Mucosa of rectum (tissue), 2 donors: Measurements from ENCODE around the gene GRIK2.

ENCODE experiments used
- H3K27ac ChIP-seq, 2 donors: one replicate each; pipeline ENCODE4 v1.7.0; 2013; ENCODE audit warnings: inconsistent platforms in 2 of 2, low read depth in 2 of 2, low read length in 2 of 2
- H3K27me3 ChIP-seq, 2 donors: one replicate each; pipeline ENCODE4 v1.7.0; 2013; ENCODE audit warnings: low read length in 2 of 2; ENCODE audit not compliant: control insufficient read depth in 2 of 2, insufficient read depth in 2 of 2
- H3K36me3 ChIP-seq, 2 donors: one replicate each; pipeline ENCODE4 v1.7.0; 2013; ENCODE audit warnings: low read length in 2 of 2; ENCODE audit not compliant: control insufficient read depth in 2 of 2, insufficient read depth in 2 of 2
- H3K4me1 ChIP-seq, 2 donors: one replicate each; pipeline ENCODE4 v1.7.0; 2013; ENCODE audit warnings: low read length in 2 of 2, mild to moderate bottlenecking in 1 of 2; ENCODE audit not compliant: control insufficient read depth in 2 of 2, insufficient read depth in 2 of 2
- H3K4me3 ChIP-seq, 2 donors: one replicate each; pipeline ENCODE4 v1.7.0; 2013; ENCODE audit warnings: low read length in 2 of 2
- H3K9ac ChIP-seq, 2 donors: one replicate each; pipeline ENCODE4 v1.7.0; 2013; ENCODE audit warnings: low read length in 2 of 2, low read depth in 1 of 2, mild to moderate bottlenecking in 1 of 2
- H3K9me3 ChIP-seq, 2 donors: one replicate each; pipeline ENCODE4 v1.7.0; 2013; ENCODE audit warnings: low read length in 2 of 2; ENCODE audit not compliant: control insufficient read depth in 2 of 2
- donor health status: healthy.
- donor health status: Normal muscosa, but diverticular disease.

Gene GRIK2

DNA sequence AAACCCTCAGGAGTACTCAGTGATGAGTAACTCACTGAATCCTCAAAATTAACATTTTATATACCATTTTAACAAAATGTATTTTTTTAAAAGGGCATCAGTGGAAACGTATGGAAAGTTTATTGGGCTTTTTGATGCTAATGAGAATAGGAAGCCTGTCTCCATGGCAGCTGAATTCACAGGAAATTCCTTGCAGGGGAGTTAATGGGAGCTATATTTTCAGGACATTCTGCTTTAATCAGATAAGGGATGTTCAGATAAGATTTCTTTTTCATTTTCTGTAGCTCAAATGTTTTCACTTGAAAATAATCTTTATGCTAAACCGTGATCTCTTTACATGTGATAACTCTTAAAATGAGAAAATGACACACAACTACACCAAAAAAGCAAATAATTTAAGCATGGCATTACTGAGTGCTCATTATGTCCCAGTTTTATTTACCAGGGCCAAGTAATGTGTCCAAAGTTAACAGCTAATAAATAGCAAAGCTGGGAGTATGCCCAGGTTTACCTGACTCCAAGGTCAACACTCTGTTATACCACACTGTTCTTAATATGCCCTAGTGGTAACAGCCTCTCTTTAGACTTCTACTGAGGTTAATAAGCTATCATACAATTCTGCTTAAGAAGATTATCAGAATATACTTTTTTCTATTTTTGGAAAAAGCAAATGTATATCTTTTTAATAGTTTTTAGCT is 348.1 kb downstream of the GRIK2 start:
- H3K4me1 ChIP-seq: no peaks in the 10 kb centered on the region
- no peaks in the 10 kb centered on the region for H3K36me3 ChIP-seq
- no peak overlapping the region for H3K4me3 ChIP-seq
- H3K9ac ChIP-seq: no peak overlapping the region
- no peaks in the 10 kb centered on the region for H3K9me3 ChIP-seq
- H3K27ac ChIP-seq: no peak overlapping the region
- no peaks in the 10 kb centered on the region for H3K27me3 ChIP-seq

GRCh38 chr6:101747160-101747559 is 353.7 kb downstream of the GRIK2 start:
- Histone ChIP-seq H3K9me3 (no peaks in the 10 kb centered on the region), H3K4me3 (no peak overlapping the region), H3K9ac (no peak overlapping the region), H3K36me3 (no peaks in the 10 kb centered on the region), H3K27me3 (no peaks in the 10 kb centered on the region), H3K4me1 (no peaks in the 10 kb centered on the region), H3K27ac (no peak overlapping the region)

- H3K9me3 ChIP-seq: no peaks in the 10 kb centered on the region
- H3K9ac ChIP-seq: no peak overlapping the region
- H3K4me3 ChIP-seq: no peak overlapping the region
- H3K36me3 ChIP-seq: no peaks in the 10 kb centered on the region
- H3K27me3 ChIP-seq: no peaks in the 10 kb centered on the region
- no peaks in the 10 kb centered on the region for H3K4me1 ChIP-seq
- H3K27ac ChIP-seq: no peak overlapping the region
Measured at GRCh38 chr6:101747716-101748115, 354.2 kb downstream of the GRIK2 start.

DNA sequence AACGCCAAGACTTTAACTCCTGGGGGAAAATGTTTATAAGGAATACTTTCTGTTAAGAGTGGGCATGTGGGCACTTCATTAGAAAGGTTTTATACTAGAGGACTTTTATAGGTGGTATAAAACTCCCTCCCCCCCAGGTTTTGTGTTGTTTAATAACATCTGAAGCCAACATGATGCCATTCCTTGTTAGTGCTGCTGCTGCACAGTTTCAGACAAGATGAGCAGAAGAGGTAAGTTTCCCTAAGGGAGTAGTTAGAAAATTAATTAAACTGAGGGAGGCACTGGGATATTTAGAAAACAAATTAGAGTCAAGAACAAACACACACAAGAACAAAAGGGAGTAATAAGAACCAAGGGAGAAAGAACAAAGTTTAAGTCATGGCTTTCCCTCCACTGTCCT is 362.4 kb downstream of the GRIK2 start:
- Histone ChIP-seq H3K4me3 (no peak overlapping the region), H3K9me3 (no peaks in the 10 kb centered on the region), H3K27ac (no peak overlapping the region), H3K4me1 (no peaks in the 10 kb centered on the region), H3K27me3 (no peaks in the 10 kb centered on the region), H3K9ac (no peak overlapping the region), H3K36me3 (no peaks in the 10 kb centered on the region)

GRCh38 chr6:101758368-101758767 is 364.9 kb downstream of the GRIK2 start:
- Histone ChIP-seq H3K27ac (no peak overlapping the region), H3K4me1 (no peaks in the 10 kb centered on the region), H3K9me3 (no peaks in the 10 kb centered on the region), H3K27me3 (no peaks in the 10 kb centered on the region), H3K36me3 (no peaks in the 10 kb centered on the region), H3K9ac (no peak overlapping the region), H3K4me3 (no peak overlapping the region)

DNA sequence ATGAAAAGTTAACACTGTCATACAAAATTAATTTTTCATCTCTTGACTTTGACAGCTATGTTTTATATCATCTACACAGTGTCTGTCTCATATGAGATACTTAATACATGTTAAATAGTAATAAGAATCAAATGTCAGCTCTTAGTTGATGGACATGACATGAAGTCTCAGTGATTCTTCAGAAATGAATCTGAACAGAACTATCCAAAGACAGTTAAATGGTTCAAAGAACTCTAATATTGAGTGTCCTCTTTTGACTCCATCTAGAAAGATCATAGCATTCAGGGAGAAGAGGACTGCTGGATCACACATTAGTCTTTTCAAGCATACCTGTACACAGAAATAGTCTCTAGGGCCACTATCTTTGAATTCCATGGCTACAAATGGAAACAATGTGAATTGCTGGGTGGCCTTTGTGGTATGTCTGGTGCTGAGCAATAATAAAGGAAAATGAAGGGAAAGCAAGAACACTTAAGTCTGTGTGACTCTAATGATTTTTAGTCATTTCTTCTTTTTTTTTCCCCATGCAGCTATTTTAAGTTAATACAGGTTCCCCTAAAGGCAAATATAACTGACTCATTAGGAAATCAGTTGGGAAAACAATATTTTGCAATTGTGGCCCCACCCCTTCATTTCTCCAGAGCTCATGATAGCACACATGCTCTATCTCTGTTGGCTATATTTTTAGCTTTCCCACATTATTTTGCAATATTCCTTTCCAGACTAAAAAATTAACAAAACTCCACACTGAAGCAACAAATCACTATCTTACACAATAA is 367.5 kb downstream of the GRIK2 start:
- H3K9me3 ChIP-seq: no peaks in the 10 kb centered on the region
- H3K9ac ChIP-seq: no peak overlapping the region
- H3K4me1 ChIP-seq: no peaks in the 10 kb centered on the region
- H3K36me3 ChIP-seq: no peaks in the 10 kb centered on the region
- H3K27me3 ChIP-seq: no peaks in the 10 kb centered on the region
- no peak overlapping the region for H3K4me3 ChIP-seq
- H3K27ac ChIP-seq: no peak overlapping the region

GRCh38 chr6:101762851-101763250 is 369.3 kb downstream of the GRIK2 start:
- Histone ChIP-seq H3K36me3 (no peaks in the 10 kb centered on the region), H3K9me3 (no peaks in the 10 kb centered on the region), H3K27ac (no peak overlapping the region), H3K27me3 (no peaks in the 10 kb centered on the region), H3K4me3 (no peak overlapping the region), H3K9ac (no peak overlapping the region), H3K4me1 (no peaks in the 10 kb centered on the region)

- H3K9me3 ChIP-seq: no peaks in the 10 kb centered on the region
- H3K27ac ChIP-seq: no peak overlapping the region
- no peak overlapping the region for H3K4me3 ChIP-seq
- H3K9ac ChIP-seq: no peak overlapping the region
- no peaks in the 10 kb centered on the region for H3K36me3 ChIP-seq
- H3K4me1 ChIP-seq: no peaks in the 10 kb centered on the region
- H3K27me3 ChIP-seq: no peaks in the 10 kb centered on the region
Measured at GRCh38 chr6:101765281-101765680, 371.8 kb downstream of the GRIK2 start.

GRCh38 chr6:101770116-101770515 is 376.6 kb downstream of the GRIK2 start:
- H3K27ac ChIP-seq: no peak overlapping the region
- no peaks in the 10 kb centered on the region for H3K4me1 ChIP-seq
- H3K9ac ChIP-seq: no peak overlapping the region
- no peak overlapping the region for H3K4me3 ChIP-seq
- H3K36me3 ChIP-seq: no peaks in the 10 kb centered on the region
- no peaks in the 10 kb centered on the region for H3K9me3 ChIP-seq
- no peaks in the 10 kb centered on the region for H3K27me3 ChIP-seq

GRCh38 chr6:101776919-101777350 is 383.4 kb downstream of the GRIK2 start:
- no peaks in the 10 kb centered on the region for H3K4me1 ChIP-seq
- H3K4me3 ChIP-seq: no peak overlapping the region
- no peaks in the 10 kb centered on the region for H3K9me3 ChIP-seq
- no peak overlapping the region for H3K27ac ChIP-seq
- H3K27me3 ChIP-seq: no peaks in the 10 kb centered on the region
- no peaks in the 10 kb centered on the region for H3K36me3 ChIP-seq
- H3K9ac ChIP-seq: no peak overlapping the region
